Adrenal gland (tissue), 12 donors: ENCODE measurements around the gene SYNPR. TPM values are rescaled to one million over a fixed set of nuclear protein-coding genes. Genes with fewer than 3 reads are reported as not detected.

Source experiments
- DNase-seq, 7 donors: peaks; one replicate each; pipeline ENCODE4 v3.0.0-alpha.2; 2019 to 2020
- H3K27ac ChIP-seq, 5 donors: fragments of 200-600 bp; sonication (generic) in 4 of 5; 1 replicate in 3 of 5; 2 replicates in 2 of 5; pipeline versions ENCODE4 v1.5.1 to v1.8.0; 2016 to 2020; ENCODE audit warnings: mild to moderate bottlenecking in 1 of 5
- H3K27me3 ChIP-seq: fragments of 200-600 bp; 2 replicates; pipeline ENCODE4 v1.8.0; 2021
- H3K36me3 ChIP-seq, 2 donors: fragments of 200-600 bp; replicated peaks in 1 of 2; 1 replicate in 1 of 2; 2 replicates in 1 of 2; pipeline versions ENCODE4 v1.5.1 to v1.8.0; 2018 to 2022
- H3K4me1 ChIP-seq, 2 donors: fragments of 200-600 bp; replicated peaks in 1 of 2; 1 replicate in 1 of 2; 2 replicates in 1 of 2; pipeline versions ENCODE4 v1.5.1 to v1.8.0; 2018 to 2021
- H3K4me3 ChIP-seq, 4 donors: fragments of 200-600 bp; sonication (generic) in 3 of 4; one replicate each; pipeline ENCODE4 v1.5.1; 2016 to 2018
- H3K9me3 ChIP-seq, 3 donors: fragments of 200-600 bp; sonication (generic) in 1 of 3; replicated peaks in 1 of 3; 1 replicate in 2 of 3; 2 replicates in 1 of 3; pipeline versions ENCODE4 v1.5.1 to v1.8.0; 2016 to 2021
- CTCF ChIP-seq, 6 experiments: fragments of 450-650 bp in 4 of 6; fragments of 200-600 bp in 2 of 6; sonication (generic) in 1 of 6; IDR thresholded peaks; 1 replicate in 5 of 6; 2 replicates in 1 of 6; pipeline versions ENCODE4 v1.5.1 to v1.8.0; 2016 to 2021; ENCODE audit warnings: antibody characterized with exemption in 6 of 6, mild to moderate bottlenecking in 2 of 6, moderate library complexity in 1 of 6
- POLR2A ChIP-seq, 2 donors: fragments of 450-650 bp; IDR thresholded peaks; one replicate each; pipeline ENCODE4 v1.6.1; 2017; ENCODE audit warnings: antibody characterized with exemption in 2 of 2, mild to moderate bottlenecking in 2 of 2, moderate library complexity in 1 of 2
- WGBS, 4 donors: extraction: QIAGEN DNeasy Blood & Tissue Kit in 2 of 4; methylation state at CpG; one replicate each; pipeline versions ENCODE4 v1.1.5 to v1.1.7; 2013 to 2017; 5-methylcytosine and 5-hydroxymethylcytosine counted together
- intact Hi-C, 2 donors: fragments of 100-400 bp; cut with DNase I; formaldehyde crosslinking; loops; one replicate each; pipeline versions ENCODE4 v1.14.1 to v1.15.0; 2022 to 2023
- polyA plus RNA-seq, 3 donors: library from polyadenylated mRNA; stranded (reverse); fragments of 200-250 nt in 2 of 3; fragments of 350-450 nt in 1 of 3; fragmentation: Illumina TruSeq in 1 of 3; extraction: RNeasy Lipid Tissue Mini Kit (QIAGEN cat#74804) in 1 of 3; gene quantifications; one replicate each; pipeline ENCODE4 v1.2.3, GENCODE V29; 2013 to 2014
- total RNA-seq, 9 donors: library from RNA; depleted of rRNA in 4 of 9; stranded (reverse); fragments of >200 nt in 4 of 9; fragments of 120-200 nt in 1 of 9; fragmentation: NEBNext Ultra II Directional in 1 of 9; extraction: Animal tissue kit (Norgen Biotek cat#: 25700) in 1 of 9; gene quantifications; one replicate each; pipeline versions ENCODE4 v1.1.0 to v1.2.4, GENCODE V29; 2013 to 2023
- donor health status: healthy with polysubstance abuse.
- donor health status: Bipolar disorder and iron deficiency.
- donor health status: DM: yes; HTN: yes; CAD: no.
- donor health status: DM: no; HTN: no; CAD: no.
- donor health status: DM: no; HTN: no; CAD: no.
- donor health status: DM: yes; HTN: yes; CAD: no.

The SYNPR gene
- total and polyA plus RNA-seq, 12 donors, result 0.03 to 1.4 (median 0.25) TPM; not detected in 7

- TF ChIP-seq CTCF (IDR thresholded peaks at IDR 0.05), result no peak
- TF ChIP-seq POLR2A (IDR thresholded peaks at IDR 0.05), result no peak
- DNase-seq, result no peak
- no peak overlapping the region for H3K27ac ChIP-seq
- no peaks in the 10 kb centered on the region for H3K9me3 ChIP-seq
- H3K4me1 ChIP-seq, result no peaks in the 10 kb centered on the region
- intact Hi-C loops, result no loop called here
- H3K4me3 ChIP-seq, result no peak overlapping the region
- no peaks in the 10 kb centered on the region for H3K36me3 ChIP-seq
- H3K27me3 ChIP-seq, result no peaks in the 10 kb centered on the region
Observed at GRCh38 chr3:63563572-63563971, 285.5 kb downstream of the SYNPR start.

- Histone ChIP-seq H3K9me3 (no peaks in the 10 kb centered on the region), H3K27ac (no peak overlapping the region), H3K4me1 (no peaks in the 10 kb centered on the region), H3K4me3 (no peak overlapping the region), H3K36me3 (no peaks in the 10 kb centered on the region), H3K27me3 (no peaks in the 10 kb centered on the region)
- WGBS, 4 donors, result 64 to 70% (median 66%) methylated on average over 6 of the region's 6 CpGs
- intact Hi-C loops, result no loop called here
- DNase-seq, result no peak
- TF ChIP-seq POLR2A (IDR thresholded peaks at IDR 0.05), result no peak
- no peak for TF ChIP-seq CTCF (IDR thresholded peaks at IDR 0.05)
Observed at GRCh38 chr3:63565220-63565619, 287.1 kb downstream of the SYNPR start.

- H3K27ac ChIP-seq, result no peak overlapping the region
- no peaks in the 10 kb centered on the region for H3K9me3 ChIP-seq
- TF ChIP-seq POLR2A (IDR thresholded peaks at IDR 0.05) (no peak), CTCF (IDR thresholded peaks at IDR 0.05) (no peak)
- H3K27me3 ChIP-seq, result no peaks in the 10 kb centered on the region
- H3K4me3 ChIP-seq, result no peak overlapping the region
- WGBS, 4 donors, result 58 to 73% (median 67%) methylated on average over 3 of the region's 3 CpGs
- no peaks in the 10 kb centered on the region for H3K4me1 ChIP-seq
- H3K36me3 ChIP-seq, result no peaks in the 10 kb centered on the region
- no peak for DNase-seq
- intact Hi-C loops, result no loop called here
Observed at GRCh38 chr3:63571682-63572081, 293.6 kb downstream of the SYNPR start.

- H3K4me1 ChIP-seq, result no peaks in the 10 kb centered on the region
- no peaks in the 10 kb centered on the region for H3K36me3 ChIP-seq
- TF ChIP-seq POLR2A (IDR thresholded peaks at IDR 0.05) (no peak), CTCF (IDR thresholded peaks at IDR 0.05) (no peak)
Observed at GRCh38 chr3:63576846-63577245, 298.7 kb downstream of the SYNPR start.

More at GRCh38 chr3:63576846-63577245, 298.7 kb downstream of the SYNPR start:
- intact Hi-C loops, result no loop called here
- no peaks in the 10 kb centered on the region for H3K9me3 ChIP-seq
- no peak overlapping the region for H3K27ac ChIP-seq
- no peak for DNase-seq
- H3K4me3 ChIP-seq, result no peak overlapping the region
- WGBS, 4 donors, result 76 to 82% (median 78%) methylated on average over 2 of the region's 2 CpGs
- H3K27me3 ChIP-seq, result no peaks in the 10 kb centered on the region
